ACC112 (cell line): ENCODE data around the gene SDK1.

Experiments used
- H2AFZ ChIP-seq: fragments of 200-600 bp; sonication (generic); one replicate; pipeline ENCODE4 v1.6.0; 2017; ENCODE audit warnings: antibody characterized with exemption, low read length; ENCODE audit not compliant: unreplicated experiment
- H3K27ac ChIP-seq: fragments of 200-600 bp; sonication (generic); 2 replicates; pipeline ENCODE4 v1.5.1; 2014; ENCODE audit warnings: low read depth, mild to moderate bottlenecking, antibody characterized with exemption, low read length, moderate library complexity
- H3K27me3 ChIP-seq: fragments of 200-600 bp; sonication (generic); 2 replicates; pipeline ENCODE4 v1.6.1; 2014; ENCODE audit warnings: mild to moderate bottlenecking, antibody characterized with exemption, low read length, moderate library complexity, mixed read lengths; ENCODE audit not compliant: insufficient read depth
- H3K36me3 ChIP-seq: fragments of 200-600 bp; sonication (generic); 2 replicates; pipeline ENCODE4 v1.6.1; 2016; ENCODE audit warnings: mild to moderate bottlenecking, antibody characterized with exemption, low read length, moderate library complexity, mixed read lengths; ENCODE audit not compliant: insufficient read depth
- H3K4me1 ChIP-seq: fragments of 200-600 bp; sonication (generic); one replicate; pipeline ENCODE4 v1.6.1; 2016; ENCODE audit warnings: low read length, mixed read lengths; ENCODE audit not compliant: insufficient read depth, unreplicated experiment, control insufficient read depth
- H3K4me3 ChIP-seq: fragments of 200-600 bp; sonication (generic); 2 replicates; pipeline ENCODE4 v1.5.1; 2014; ENCODE audit warnings: mild to moderate bottlenecking, low read depth, low read length
- H3K79me2 ChIP-seq: fragments of 200-600 bp; sonication (generic); one replicate; pipeline ENCODE4 v1.6.0; 2016; ENCODE audit warnings: low read length; ENCODE audit not compliant: control insufficient read depth, unreplicated experiment, insufficient read depth

The SDK1 gene

GRCh38 chr7:4033996-4034395 is 732.9 kb downstream of the SDK1 start:
- Histone ChIP-seq H3K4me3 (no peak overlapping the region), H3K4me1 (no peaks in the 10 kb centered on the region), H3K27ac (no peak overlapping the region), H2AFZ (no peak overlapping the region), H3K36me3 (no peaks in the 10 kb centered on the region), H3K27me3 (no peaks in the 10 kb centered on the region), H3K79me2 (no peaks in the 10 kb centered on the region)

DNA sequence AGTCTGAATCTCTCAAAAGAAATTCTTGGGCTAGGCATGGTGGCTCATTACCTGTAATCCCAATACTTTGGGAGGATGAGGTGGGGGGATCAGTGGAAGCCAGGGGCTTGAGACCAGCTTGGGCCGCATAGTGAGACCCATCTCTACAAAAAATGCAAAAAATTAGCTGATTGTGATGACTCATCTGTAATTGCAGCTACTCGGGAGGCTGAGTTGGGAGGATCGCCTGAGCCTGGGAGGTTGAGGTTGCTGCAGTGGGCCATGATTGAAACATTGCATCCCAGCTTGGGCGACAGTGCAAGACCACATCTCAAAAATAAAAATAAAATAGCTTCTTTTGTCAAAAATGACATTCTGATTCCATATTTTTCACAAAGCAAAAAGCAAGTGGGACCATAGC is 736.3 kb downstream of the SDK1 start:
- no peaks in the 10 kb centered on the region for H3K79me2 ChIP-seq
- H3K4me1 ChIP-seq: no peaks in the 10 kb centered on the region
- H3K36me3 ChIP-seq: no peaks in the 10 kb centered on the region
- no peaks in the 10 kb centered on the region for H3K27me3 ChIP-seq
- H3K4me3 ChIP-seq: no peak overlapping the region
- no peak overlapping the region for H3K27ac ChIP-seq
- H2AFZ ChIP-seq: no peak overlapping the region

- Histone ChIP-seq H3K27ac (no peak overlapping the region), H2AFZ (no peak overlapping the region), H3K4me1 (no peaks in the 10 kb centered on the region), H3K27me3 (no peaks in the 10 kb centered on the region), H3K4me3 (no peak overlapping the region), H3K36me3 (no peaks in the 10 kb centered on the region), H3K79me2 (no peaks in the 10 kb centered on the region)
Measured at GRCh38 chr7:4037877-4038276, 736.8 kb downstream of the SDK1 start.

- Histone ChIP-seq H3K79me2 (no peaks in the 10 kb centered on the region), H3K4me3 (no peak overlapping the region), H2AFZ (no peak overlapping the region), H3K36me3 (no peaks in the 10 kb centered on the region), H3K27ac (no peak overlapping the region), H3K27me3 (no peaks in the 10 kb centered on the region), H3K4me1 (no peaks in the 10 kb centered on the region)
Measured at GRCh38 chr7:4040109-4040928, 739.3 kb downstream of the SDK1 start.

DNA sequence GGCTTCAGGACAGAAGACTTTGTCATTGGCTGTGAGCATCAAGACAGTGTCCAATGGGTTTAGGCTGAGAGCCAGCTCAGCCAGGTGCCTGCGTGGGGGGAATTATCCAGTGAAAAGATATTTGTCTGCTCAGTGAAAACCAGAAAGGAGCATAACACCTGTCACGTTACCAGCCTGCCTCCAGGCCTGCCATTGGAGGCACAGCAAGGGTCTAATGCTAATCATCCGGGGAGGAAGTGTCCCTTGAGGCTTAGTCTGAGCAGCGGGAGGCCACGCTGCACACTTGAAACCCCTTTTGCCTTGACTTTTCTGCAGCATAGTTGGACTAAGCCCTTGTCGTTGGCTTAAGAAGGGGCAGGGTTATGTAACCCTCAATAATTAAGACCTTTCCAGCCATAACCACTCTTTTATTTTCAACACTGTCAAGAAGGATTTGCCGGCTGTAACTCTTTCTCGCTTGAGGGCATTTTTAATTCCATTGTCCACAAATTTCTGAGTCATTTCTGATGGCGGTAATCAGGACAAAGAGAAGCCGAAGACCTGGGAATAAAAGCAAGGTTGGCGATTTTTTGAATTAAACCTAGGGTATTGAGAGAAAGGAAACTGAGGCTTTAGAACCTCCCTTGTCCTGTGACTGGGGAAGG is 741.5 kb downstream of the SDK1 start:
- Histone ChIP-seq H3K27me3 (no peaks in the 10 kb centered on the region), H2AFZ (no peak overlapping the region), H3K36me3 (no peaks in the 10 kb centered on the region), H3K4me3 (no peak overlapping the region), H3K4me1 (no peaks in the 10 kb centered on the region), H3K79me2 (no peaks in the 10 kb centered on the region), H3K27ac (no peak overlapping the region)

DNA sequence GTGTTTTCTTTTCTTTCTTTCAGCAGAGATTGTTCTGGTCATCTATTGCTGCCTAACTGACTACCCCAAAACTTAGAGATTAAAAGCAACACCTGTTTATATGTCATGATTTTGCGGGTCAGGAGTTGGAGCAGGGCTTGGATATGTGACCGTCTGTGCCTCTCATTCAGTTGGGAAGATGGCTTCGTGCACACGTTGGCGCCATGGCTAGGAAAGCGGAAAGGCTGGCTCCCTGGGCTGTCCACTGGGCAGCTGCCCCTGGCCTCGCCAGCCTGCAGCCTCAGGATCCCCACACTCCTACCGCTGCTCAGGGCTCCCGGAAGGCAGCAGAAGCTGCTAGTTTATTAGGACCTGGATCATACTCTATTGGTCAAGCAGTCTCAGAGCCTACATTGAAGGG is 742.9 kb downstream of the SDK1 start:
- Histone ChIP-seq H3K27me3 (no peaks in the 10 kb centered on the region), H3K79me2 (no peaks in the 10 kb centered on the region), H3K36me3 (no peaks in the 10 kb centered on the region), H3K27ac (no peak overlapping the region), H3K4me3 (no peak overlapping the region), H3K4me1 (no peaks in the 10 kb centered on the region), H2AFZ (no peak overlapping the region)

DNA sequence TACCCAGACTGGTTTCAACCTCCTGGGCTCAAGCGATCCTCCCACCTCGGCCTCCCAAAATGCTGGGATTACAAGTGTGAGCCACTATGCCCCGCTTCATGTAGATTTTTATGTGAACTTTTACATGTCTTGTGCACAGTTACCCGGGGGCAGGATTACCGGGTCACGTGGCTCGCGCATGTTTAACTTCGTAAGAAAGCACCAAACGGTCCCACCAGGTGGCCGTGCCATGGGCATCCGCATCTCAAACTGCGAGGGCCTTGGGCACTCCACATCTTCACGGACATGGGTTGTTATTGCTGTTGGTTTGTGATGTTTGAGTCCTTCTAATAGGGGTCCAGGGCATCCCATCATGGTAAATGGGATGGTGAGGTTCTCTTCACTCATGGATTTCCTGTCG is 744.4 kb downstream of the SDK1 start:
- Histone ChIP-seq H3K27ac (no peak overlapping the region), H3K4me1 (no peaks in the 10 kb centered on the region), H3K4me3 (no peak overlapping the region), H3K36me3 (no peaks in the 10 kb centered on the region), H3K79me2 (no peaks in the 10 kb centered on the region), H2AFZ (no peak overlapping the region), H3K27me3 (no peaks in the 10 kb centered on the region)

GRCh38 chr7:4045975-4046374 is 744.9 kb downstream of the SDK1 start:
- no peak overlapping the region for H3K27ac ChIP-seq
- H3K27me3 ChIP-seq: no peaks in the 10 kb centered on the region
- H3K4me3 ChIP-seq: no peak overlapping the region
- H3K79me2 ChIP-seq: no peaks in the 10 kb centered on the region
- no peak overlapping the region for H2AFZ ChIP-seq
- no peaks in the 10 kb centered on the region for H3K36me3 ChIP-seq
- H3K4me1 ChIP-seq: no peaks in the 10 kb centered on the region

- no peaks in the 10 kb centered on the region for H3K27me3 ChIP-seq
- no peak overlapping the region for H3K4me3 ChIP-seq
- no peaks in the 10 kb centered on the region for H3K79me2 ChIP-seq
- H3K36me3 ChIP-seq: no peaks in the 10 kb centered on the region
- H3K27ac ChIP-seq: no peak overlapping the region
- H2AFZ ChIP-seq: no peak overlapping the region
- no peaks in the 10 kb centered on the region for H3K4me1 ChIP-seq
Measured at GRCh38 chr7:4048336-4048735, 747.3 kb downstream of the SDK1 start.

- Histone ChIP-seq H3K4me1 (no peaks in the 10 kb centered on the region), H3K27ac (no peak overlapping the region), H3K4me3 (no peak overlapping the region), H3K79me2 (no peaks in the 10 kb centered on the region), H3K36me3 (no peaks in the 10 kb centered on the region), H2AFZ (no peak overlapping the region), H3K27me3 (no peaks in the 10 kb centered on the region)
Measured at GRCh38 chr7:4049202-4049601, 748.1 kb downstream of the SDK1 start.

DNA sequence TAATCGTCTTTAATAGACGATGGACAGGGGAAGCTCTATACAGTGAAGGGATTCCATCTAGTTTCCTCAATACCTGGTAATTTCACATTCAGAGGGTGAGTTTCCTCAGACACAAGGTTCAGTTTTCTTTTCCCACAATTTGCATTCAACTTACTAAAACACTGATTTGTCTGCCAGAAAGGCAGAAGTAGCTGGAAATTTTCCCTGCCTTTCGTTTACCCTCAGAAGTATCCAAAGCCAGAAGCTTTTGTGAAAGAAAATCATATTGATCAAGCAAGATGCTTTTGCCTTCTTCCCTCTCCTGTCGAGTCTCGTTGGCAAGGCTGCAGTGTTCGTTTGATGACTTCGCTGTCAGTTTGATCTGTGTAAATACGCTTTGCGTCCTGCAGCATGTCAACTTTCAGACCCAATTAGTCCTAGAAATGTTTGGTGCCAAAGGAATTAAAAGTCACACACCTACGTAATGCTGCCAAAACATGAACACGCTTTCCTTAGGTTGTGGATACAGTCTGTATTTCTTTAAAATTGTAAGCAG is 749.1 kb downstream of the SDK1 start:
- Histone ChIP-seq H3K27ac (no peak overlapping the region), H3K4me1 (no peaks in the 10 kb centered on the region), H3K36me3 (no peaks in the 10 kb centered on the region), H3K27me3 (no peaks in the 10 kb centered on the region), H3K4me3 (no peak overlapping the region), H2AFZ (no peak overlapping the region), H3K79me2 (no peaks in the 10 kb centered on the region)
